Hematopoietic multipotent progenitor cell treated with erythropoietin and hydrocortisone succinate and interleukin-3 and kit ligand, for 15 days (in vitro differentiated cells): ENCODE data around the gene LBHD2.
A peak's percentile ranks its signal among the peaks of the same experiment; 100 is the strongest.

Experiments
- DNase-seq: peaks from one replicate; pipeline ENCODE4 v3.0.0-alpha.2; 2015; ENCODE audit warnings: low spot score

Gene LBHD2

GRCh38 chr14:103132381-103133209 is 48.6 kb downstream of the LBHD2 start:
- DNase-seq: no peak

- DNase-seq: no peak
These were observed 49.5 kb downstream of the LBHD2 start for GRCh38 chr14:103133210-103134140.

DNA sequence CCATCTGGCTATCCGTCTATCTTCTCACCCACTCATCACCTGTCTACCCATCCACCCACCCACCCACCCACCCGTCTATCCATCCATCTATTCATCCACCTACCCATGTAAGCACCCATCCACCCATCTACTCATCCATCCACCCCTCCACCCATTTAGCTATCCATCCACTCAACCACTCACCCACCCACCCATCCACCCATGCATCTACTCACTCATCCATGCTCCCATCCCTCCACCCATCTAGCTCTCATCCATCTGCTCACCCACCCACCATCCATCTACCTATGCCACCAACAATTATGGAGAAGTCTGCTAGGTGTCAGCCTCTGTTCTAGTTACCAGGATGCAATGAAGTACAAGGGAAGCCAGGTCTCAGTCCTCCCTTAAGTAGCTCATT is 50.4 kb downstream of the LBHD2 start:
- DNase-seq: no peak

GRCh38 chr14:103134919-103135318 is 50.9 kb downstream of the LBHD2 start:
- DNase-seq: no peak

- DNase-seq: no peak
These were observed 51.6 kb downstream of the LBHD2 start for GRCh38 chr14:103135333-103136260.

GRCh38 chr14:103136388-103137271 is 52.6 kb downstream of the LBHD2 start:
- DNase-seq: peak; percentile 64

DNA sequence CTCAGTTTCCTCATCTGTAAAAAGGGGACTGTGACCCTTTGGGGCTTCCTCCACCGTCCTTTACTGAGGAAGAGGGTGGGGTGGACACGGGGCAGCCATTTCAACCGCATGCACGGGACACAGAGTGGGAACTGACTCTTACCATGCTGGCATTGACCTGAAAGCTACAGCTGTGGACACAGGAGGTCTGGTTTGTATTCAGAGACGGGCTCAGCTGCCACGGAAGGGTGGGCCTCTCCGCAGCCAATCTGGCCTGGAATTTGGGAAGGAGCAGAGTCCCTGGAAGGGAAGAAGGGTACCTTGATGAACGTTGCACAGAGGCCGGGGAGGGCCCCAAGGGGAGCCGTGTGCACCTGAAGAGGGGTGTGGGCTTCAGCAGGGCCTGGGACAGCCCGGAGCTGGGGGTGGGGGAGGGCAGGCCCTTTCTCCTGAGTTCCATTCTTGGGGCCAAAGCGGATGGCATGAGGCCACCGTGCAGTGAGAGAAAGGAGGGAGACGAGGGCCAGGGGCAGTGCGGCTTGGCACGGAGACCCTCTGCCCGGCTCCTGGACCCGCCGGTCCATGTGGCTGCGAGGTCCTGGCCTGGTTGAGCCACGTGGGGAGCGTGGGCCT is 53.8 kb downstream of the LBHD2 start:
- DNase-seq: no peak

DNA sequence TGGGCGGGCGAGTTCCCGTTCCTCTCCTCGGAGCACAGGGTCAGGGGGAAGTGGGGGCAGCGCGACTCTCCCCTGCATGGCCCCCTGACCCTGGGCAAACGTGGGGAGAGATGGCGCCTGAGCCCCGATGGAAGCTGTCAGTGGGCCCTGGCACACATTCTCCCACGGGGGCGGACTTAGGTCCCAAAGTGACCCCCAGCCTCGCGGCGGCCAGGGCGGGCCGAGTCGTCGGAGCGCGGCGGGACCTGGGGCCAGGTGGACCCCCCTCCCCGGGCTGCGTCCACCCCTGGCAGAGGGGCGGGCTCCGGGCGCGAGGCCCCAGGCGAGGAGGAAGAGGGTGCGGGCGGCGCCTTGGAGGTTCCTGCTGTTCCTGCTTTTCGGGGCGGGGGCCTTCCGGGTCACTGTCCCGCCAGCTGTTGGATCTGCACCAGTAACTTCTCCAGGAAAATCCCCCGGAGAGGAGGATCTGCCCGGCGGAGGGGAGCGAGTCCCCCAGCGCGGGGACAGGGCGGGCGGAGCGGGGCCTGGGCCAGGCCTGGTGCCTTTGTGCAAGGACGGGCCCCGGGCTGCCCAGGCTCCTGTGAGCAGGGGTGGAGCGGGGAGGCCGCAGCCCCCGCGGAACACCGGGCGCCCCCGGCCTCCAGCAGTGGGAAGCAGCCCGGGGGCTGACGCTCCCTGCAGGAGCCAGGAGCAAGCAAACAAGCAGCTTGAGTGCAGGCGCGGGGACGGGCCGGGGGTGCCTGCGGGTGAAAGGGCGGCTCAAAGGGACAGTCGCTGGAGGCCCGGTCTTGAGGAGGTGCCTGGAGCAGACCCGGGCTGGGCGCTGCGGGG is 54.5 kb downstream of the LBHD2 start:
- no peak for DNase-seq

- no peak for DNase-seq
These were observed 55.4 kb downstream of the LBHD2 start for GRCh38 chr14:103139132-103140025.
